ENCODE data around the gene SEMA5B.

- TF ChIP-seq CTCF (conservative IDR thresholded peaks at IDR 0.05; ENCODE audit: low read depth, low read length), result no peak
- no peak for TF ChIP-seq EZH2 (IDR thresholded peaks at IDR 0.05; ENCODE audit: low read length, unreplicated experiment)
- no peak for TF ChIP-seq EZH2phosphoT487 (IDR thresholded peaks at IDR 0.05; ENCODE audit: borderline replicate concordance, low read length)
Observed at GRCh38 chr3:122993124-122993978, 34.2 kb downstream of the SEMA5B start.

Data from PC-3 (cell line).